ENCODE data around the gene SERPINH1.

Gene SERPINH1

GRCh38 chr11:75596914-75597313 is 34.9 kb downstream of the SERPINH1 start:
- no peak for DNase-seq (ENCODE audit: low spot score)

DNA sequence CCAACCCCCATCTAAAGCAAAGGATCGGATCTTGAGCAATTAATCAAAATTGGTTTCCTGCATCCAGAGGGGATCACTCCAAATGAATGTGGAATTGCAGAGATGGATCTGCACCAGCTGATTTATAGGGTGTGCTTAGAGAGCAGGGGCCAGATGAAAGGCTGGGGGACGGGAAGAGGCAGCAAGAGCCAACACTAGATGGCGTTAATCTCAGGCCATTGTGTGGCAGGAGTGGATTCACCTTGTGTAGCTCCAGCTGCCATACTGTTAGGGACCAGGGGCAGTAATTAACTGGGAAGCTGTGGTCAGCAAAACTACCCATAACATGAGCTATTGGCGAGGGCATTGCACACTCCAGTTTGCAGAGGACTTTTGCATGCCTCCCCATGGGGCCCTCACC is 35.6 kb downstream of the SERPINH1 start:
- DNase-seq (ENCODE audit: low spot score): peak; percentile 37

- DNase-seq (ENCODE audit: low spot score): no peak
Measured at GRCh38 chr11:75598264-75598663, 36.2 kb downstream of the SERPINH1 start.

GRCh38 chr11:75598900-75599299 is 36.8 kb downstream of the SERPINH1 start:
- no peak for DNase-seq (ENCODE audit: low spot score)

- DNase-seq (ENCODE audit: low spot score): no peak
Measured at GRCh38 chr11:75600356-75600755, 38.3 kb downstream of the SERPINH1 start.

GRCh38 chr11:75601494-75601893 is 39.4 kb downstream of the SERPINH1 start:
- DNase-seq (ENCODE audit: low spot score): no peak

DNA sequence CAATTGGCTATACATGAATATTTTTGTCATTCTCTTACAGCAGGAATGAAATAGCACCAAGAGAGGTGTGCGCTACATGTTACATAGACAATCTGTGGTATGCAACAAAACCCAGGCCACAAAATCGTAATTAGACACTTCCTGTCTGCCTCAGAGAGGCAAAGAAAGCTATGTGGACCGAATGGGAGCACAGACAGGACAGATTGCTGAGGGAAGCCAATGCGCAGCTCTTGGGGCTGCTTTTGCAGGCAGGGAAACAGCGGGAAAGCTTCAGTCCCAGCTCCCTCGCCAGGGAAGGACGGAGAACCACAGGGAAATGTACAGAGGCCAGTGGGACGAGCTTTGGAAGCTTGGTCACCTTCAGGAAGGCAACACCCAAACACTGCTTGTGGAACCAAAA is 40.9 kb downstream of the SERPINH1 start:
- no peak for DNase-seq (ENCODE audit: low spot score)

DNA sequence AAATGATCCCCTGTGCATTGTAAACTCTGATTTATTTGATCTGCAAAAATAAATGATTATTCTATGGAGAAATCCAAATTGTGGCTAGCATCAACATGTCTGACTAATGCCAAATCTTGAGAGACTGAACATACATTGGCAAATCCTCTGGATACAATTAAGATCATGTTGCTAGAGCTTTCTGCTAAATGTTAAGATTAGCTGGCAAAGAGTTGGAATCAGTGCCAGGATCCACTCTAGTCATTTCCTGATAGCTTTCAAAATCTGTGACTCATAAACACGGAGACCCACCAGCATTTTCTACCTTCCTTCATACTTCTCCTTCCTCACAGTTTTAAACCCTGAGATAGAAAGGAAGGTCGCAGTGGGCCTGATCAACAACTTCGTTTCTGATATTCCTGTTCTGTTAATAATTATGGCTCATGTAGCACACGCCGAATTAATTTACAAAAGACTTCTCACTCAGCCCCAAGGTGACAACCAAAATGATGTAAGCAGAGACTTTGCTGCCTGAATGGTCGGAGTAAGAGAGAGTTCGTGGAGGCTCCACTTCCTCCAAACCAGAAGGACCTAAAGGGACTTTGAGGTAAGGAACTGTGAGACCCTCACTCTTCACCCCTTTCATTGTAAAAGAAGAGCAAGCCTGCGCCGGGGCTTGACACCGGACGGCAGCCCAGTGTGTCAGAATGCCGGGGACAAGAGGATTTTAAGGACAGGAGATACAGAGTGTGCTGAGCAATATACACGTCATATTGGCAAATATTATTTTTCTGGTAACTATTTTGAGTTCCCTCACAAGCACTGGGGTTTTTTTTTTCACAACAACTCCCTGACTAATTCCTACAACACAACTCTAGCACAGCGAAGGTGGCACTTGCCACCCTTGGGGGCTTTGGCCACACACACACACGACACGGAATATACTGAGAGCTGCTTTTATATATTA is 42.0 kb downstream of the SERPINH1 start:
- peak; percentile 77 for DNase-seq (ENCODE audit: low spot score)

- DNase-seq (ENCODE audit: low spot score): no peak
Measured at GRCh38 chr11:75606099-75606498, 44.0 kb downstream of the SERPINH1 start.

DNA sequence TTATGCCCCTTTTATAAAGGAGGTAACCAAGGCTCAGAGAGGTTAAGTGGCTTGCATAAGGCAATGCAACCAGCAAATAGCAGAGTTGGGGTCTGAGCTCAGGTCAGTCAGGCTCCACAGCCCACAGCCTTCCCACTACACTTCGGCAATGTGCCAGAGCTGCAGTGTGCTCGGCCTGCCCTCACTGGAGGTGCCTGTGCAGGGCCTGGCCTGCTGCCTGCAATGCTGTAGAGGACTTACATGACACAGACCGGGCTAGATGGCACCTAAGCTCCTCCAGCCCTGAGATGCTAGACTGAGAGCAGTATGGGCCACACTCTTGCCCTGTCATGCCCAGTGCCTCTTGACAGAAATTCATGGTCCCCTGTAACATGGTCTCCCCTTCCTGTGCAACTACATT is 49.8 kb downstream of the SERPINH1 start:
- DNase-seq (ENCODE audit: low spot score): no peak

- no peak for DNase-seq (ENCODE audit: low spot score)
Measured at GRCh38 chr11:75615751-75616150, 53.7 kb downstream of the SERPINH1 start.

GRCh38 chr11:75616281-75616680 is 54.2 kb downstream of the SERPINH1 start:
- DNase-seq (ENCODE audit: low spot score): no peak

All from AG20443 (cell line).